Endothelial cell of umbilical vein (primary cell): ENCODE results near the gene RMI2.

Experiments
- CTCF ChIP-seq, 2 donors: IDR thresholded peaks; 1 replicate in 1 of 2; 2 replicates in 1 of 2; pipeline ENCODE4 v1.5.1; 2011; ENCODE audit warnings: low read length in 2 of 2, mild to moderate bottlenecking in 2 of 2, moderate library complexity in 2 of 2, control low read depth in 1 of 2, inconsistent platforms in 1 of 2, low read depth in 1 of 2; ENCODE audit not compliant: insufficient read depth in 1 of 2; ENCODE audit errors: extremely low read depth in 1 of 2
- POLR2AphosphoS5 ChIP-seq: IDR thresholded peaks from 2 replicates; pipeline ENCODE4 v1.6.1; 2012; ENCODE audit warnings: low read depth, mild to moderate bottlenecking, control low read depth, low read length, moderate library complexity; ENCODE audit not compliant: insufficient read depth

GRCh38 chr16:11360641-11361373, 15.5 kb downstream of the RMI2 start:
- TF ChIP-seq CTCF (IDR thresholded peaks at IDR 0.05; ENCODE audit: extremely low read depth in 1 of 2, insufficient read depth in 1 of 2, low read depth in 1 of 2, low read length in 2 of 2) (no peak), POLR2AphosphoS5 (no peak)
